Caki2 (cell line): Measurements from ENCODE around the gene PPP1R14C. TPM values are rescaled to one million over a fixed set of nuclear protein-coding genes. Genes with fewer than 3 reads are reported as not detected.
"Not testable (repeated sequence)": the region's sequence is repeated elsewhere in the genome, so short reads cannot be mapped to it uniquely, and the experiment has no call there.

Experiments used
- DNase-seq: peaks from one replicate; pipeline ENCODE4 v3.0.0-alpha.2; 2015; ENCODE audit warnings: low read depth
- in situ Hi-C: cut with HindIII; loops from 2 replicates; pipeline ENCODE4 v1.10.0; 2016; ENCODE audit warnings: low sequenced_read_pairs, low pct_unique_long_range_greater_than_20kb, mixed read lengths
- total RNA-seq: library from RNA; depleted of rRNA; stranded (reverse); fragments of >200 nt; shearing (Covaris generic); gene quantifications from 2 replicates; pipeline ENCODE4 v1.2.3, GENCODE V29; 2014; ENCODE audit warnings: low replicate concordance

Gene PPP1R14C
- total RNA-seq, 1 experiment from 2014 or later: 28.8 TPM

- in situ Hi-C loops: no loop called here
- DNase-seq: peak; percentile 8
Observed at GRCh38 chr6:150229436-150230163, 86.8 kb downstream of the PPP1R14C start.

- no peak for DNase-seq
- in situ Hi-C loops: no loop called here
Observed at GRCh38 chr6:150230164-150230561, 87.3 kb downstream of the PPP1R14C start.

GRCh38 chr6:150230832-150231524 is 88.1 kb downstream of the PPP1R14C start:
- in situ Hi-C loops: no loop called here
- no peak for DNase-seq

GRCh38 chr6:150231525-150231850 is 88.6 kb downstream of the PPP1R14C start:
- in situ Hi-C loops: no loop called here
- no peak for DNase-seq

- in situ Hi-C loops: no loop called here
- no peak for DNase-seq
Observed at GRCh38 chr6:150233843-150234269, 91.0 kb downstream of the PPP1R14C start.

GRCh38 chr6:150235218-150235617 is 92.4 kb downstream of the PPP1R14C start:
- in situ Hi-C loops: no loop called here
- DNase-seq: no peak

- no peak for DNase-seq
- in situ Hi-C loops: no loop called here
Observed at GRCh38 chr6:150236114-150236513, 93.3 kb downstream of the PPP1R14C start.

GRCh38 chr6:150236544-150236943 is 93.7 kb downstream of the PPP1R14C start:
- DNase-seq: no peak
- in situ Hi-C loops: no loop called here

- no peak for DNase-seq
- in situ Hi-C loops: no loop called here
Observed at GRCh38 chr6:150237626-150238025, 94.8 kb downstream of the PPP1R14C start.

GRCh38 chr6:150238336-150238741 is 95.5 kb downstream of the PPP1R14C start:
- no peak for DNase-seq
- in situ Hi-C loops: no loop called here

GRCh38 chr6:150238846-150239407 is 96.1 kb downstream of the PPP1R14C start:
- DNase-seq: no peak
- in situ Hi-C loops: no loop called here

- in situ Hi-C loops, DNase-seq: not testable (repeated sequence)
Observed at GRCh38 chr6:150241756-150242155, 98.9 kb downstream of the PPP1R14C start.

GRCh38 chr6:150243620-150244314 is 100.9 kb downstream of the PPP1R14C start:
- DNase-seq: no peak
- in situ Hi-C loops: no loop called here

GRCh38 chr6:150245148-150245935 is 102.5 kb downstream of the PPP1R14C start:
- no peak for DNase-seq
- in situ Hi-C loops: no loop called here

- DNase-seq: no peak
- in situ Hi-C loops: no loop called here
Observed at GRCh38 chr6:150247803-150248202, 105.0 kb downstream of the PPP1R14C start.

- DNase-seq: no peak
- in situ Hi-C loops: no loop called here
Observed at GRCh38 chr6:150248300-150248699, 105.5 kb downstream of the PPP1R14C start.

GRCh38 chr6:150249261-150249660 is 106.4 kb downstream of the PPP1R14C start:
- no peak for DNase-seq
- in situ Hi-C loops: no loop called here

- peak; percentile 10 for DNase-seq
- in situ Hi-C loops: no loop called here
Observed at GRCh38 chr6:150250826-150251225, 108.0 kb downstream of the PPP1R14C start.
